Hepatocyte (in vitro differentiated cells): Measurements from ENCODE around the gene DSE. TPM values are rescaled to one million over a fixed set of nuclear protein-coding genes. Genes with fewer than 3 reads are reported as not detected.

Experiments
- DNase-seq: peaks from one replicate; pipeline ENCODE4 v3.0.0-alpha.2; 2016; ENCODE audit warnings: low spot score
- H2AFZ ChIP-seq: fragments of 200-600 bp; sonication (generic); 2 replicates; pipeline ENCODE4 v1.6.0; 2016; ENCODE audit warnings: antibody characterized with exemption, mild to moderate bottlenecking
- H3K27ac ChIP-seq: fragments of 200-600 bp; sonication (generic); 2 replicates; pipeline ENCODE4 v1.5.1; 2016; ENCODE audit warnings: mild to moderate bottlenecking
- H3K27me3 ChIP-seq: fragments of 200-600 bp; sonication (generic); 2 replicates; pipeline ENCODE4 v1.6.1; 2016
- H3K36me3 ChIP-seq: fragments of 200-600 bp; sonication (generic); replicated peaks from 2 replicates; pipeline ENCODE4 v1.5.1; 2016; ENCODE audit warnings: low read depth; ENCODE audit not compliant: insufficient read depth
- H3K4me1 ChIP-seq: fragments of 200-600 bp; sonication (generic); 2 replicates; pipeline ENCODE4 v1.5.1; 2016; ENCODE audit warnings: mild to moderate bottlenecking, moderate library complexity; ENCODE audit not compliant: insufficient read depth
- H3K4me2 ChIP-seq: fragments of 200-600 bp; sonication (generic); 2 replicates; pipeline ENCODE4 v1.6.0; 2016
- H3K4me3 ChIP-seq: fragments of 200-600 bp; sonication (generic); 2 replicates; pipeline ENCODE4 v1.5.1; 2016; ENCODE audit warnings: mild to moderate bottlenecking
- H3K79me2 ChIP-seq: fragments of 200-600 bp; sonication (generic); 2 replicates; pipeline ENCODE4 v1.6.0; 2017; ENCODE audit warnings: mild to moderate bottlenecking
- H3K9me2 ChIP-seq: fragments of 200-600 bp; sonication (generic); replicated peaks from 2 replicates; pipeline ENCODE4 v1.6.0; 2017; ENCODE audit warnings: mild to moderate bottlenecking; ENCODE audit not compliant: insufficient read depth
- H3K9me3 ChIP-seq: fragments of 200-600 bp; sonication (generic); 2 replicates; pipeline ENCODE4 v1.5.1; 2016; ENCODE audit warnings: low read depth, mild to moderate bottlenecking
- H4K20me1 ChIP-seq: fragments of 200-600 bp; sonication (generic); 2 replicates; pipeline ENCODE4 v1.6.0; 2016; ENCODE audit warnings: mild to moderate bottlenecking; ENCODE audit not compliant: insufficient read depth, poor library complexity, severe bottlenecking
- EZH2 ChIP-seq: fragments of 200-600 bp; sonication (generic); IDR thresholded peaks from 2 replicates; pipeline ENCODE4 v1.6.1; 2016; ENCODE audit warnings: antibody characterized with exemption, mild to moderate bottlenecking, borderline replicate concordance
- EZH2phosphoT487 ChIP-seq: fragments of 200-600 bp; sonication (generic); IDR thresholded peaks from one replicate; pipeline ENCODE4 v1.6.1; 2018; ENCODE audit warnings: antibody characterized with exemption, mild to moderate bottlenecking, low read depth, moderate library complexity; ENCODE audit not compliant: unreplicated experiment, severe bottlenecking
- WGBS: methylation state at CpG from one replicate; pipeline ENCODE4 v1.1.6; 2016; ENCODE audit warnings: low lambda C conversion rate; ENCODE audit errors: missing lambda C conversion rate; 5-methylcytosine and 5-hydroxymethylcytosine counted together
- polyA plus RNA-seq: library from polyadenylated mRNA; unstranded; fragments of >200 nt; fragmentation: Nextera tagmentation; extraction: Ambion mirVana; gene quantifications from 2 replicates; pipeline ENCODE4 v1.2.1, GENCODE V29; 2016
- total RNA-seq: library from RNA; depleted of rRNA; stranded (reverse); fragments of >200 nt; gene quantifications from 2 replicates; pipeline ENCODE4 v1.2.3, GENCODE V29; 2014
- TF ChIP-seq, protein P1 (sequence below): fragments of 200-600 bp; sonication (generic); IDR thresholded peaks from 2 replicates; pipeline ENCODE4 v1.5.1; 2016; ENCODE audit warnings: antibody characterized with exemption, mild to moderate bottlenecking; ENCODE audit not compliant: poor library complexity

DSE gene
- total and polyA plus RNA-seq, 2 experiments from 2014 or later: 19.9 to 45.0 TPM

DNA sequence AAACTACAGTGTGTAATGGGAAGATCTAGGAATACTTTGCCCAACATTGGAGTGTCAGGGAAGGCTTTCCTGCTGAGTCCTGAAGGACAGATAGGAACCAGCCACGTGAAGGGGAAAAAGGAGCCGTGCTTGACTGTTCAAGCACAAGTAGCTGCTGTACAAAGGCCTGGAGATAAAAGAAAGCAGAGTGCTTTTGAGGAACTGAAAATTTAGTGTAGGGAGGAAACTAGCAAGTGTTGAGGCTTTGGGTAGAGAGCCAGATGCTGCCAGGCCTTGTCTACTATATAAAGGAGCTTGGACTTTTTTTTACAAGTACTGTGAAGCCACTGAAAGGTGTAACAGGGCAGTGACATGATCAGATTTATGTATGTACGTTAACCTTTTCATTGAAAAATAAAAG lies 39.0 kb downstream of the DSE start:
- H3K9me3 ChIP-seq: no peaks in the 10 kb centered on the region
- H3K4me3 ChIP-seq: no peak overlapping the region
- H3K36me3 ChIP-seq: no peaks in the 10 kb centered on the region
- H3K4me2 ChIP-seq: no peak overlapping the region
- no peaks in the 10 kb centered on the region for H3K9me2 ChIP-seq
- H3K79me2 ChIP-seq: peaks cover 46% of the 10 kb centered on the region
- 78% methylated on average over 3 of the region's 3 CpGs for WGBS
- no peak overlapping the region for H3K27ac ChIP-seq
- peaks cover 16% of the 10 kb centered on the region for H3K4me1 ChIP-seq
- no peaks in the 10 kb centered on the region for H3K27me3 ChIP-seq
- H2AFZ ChIP-seq: no peak overlapping the region
- DNase-seq: no peak
- TF ChIP-seq, protein P1, sequence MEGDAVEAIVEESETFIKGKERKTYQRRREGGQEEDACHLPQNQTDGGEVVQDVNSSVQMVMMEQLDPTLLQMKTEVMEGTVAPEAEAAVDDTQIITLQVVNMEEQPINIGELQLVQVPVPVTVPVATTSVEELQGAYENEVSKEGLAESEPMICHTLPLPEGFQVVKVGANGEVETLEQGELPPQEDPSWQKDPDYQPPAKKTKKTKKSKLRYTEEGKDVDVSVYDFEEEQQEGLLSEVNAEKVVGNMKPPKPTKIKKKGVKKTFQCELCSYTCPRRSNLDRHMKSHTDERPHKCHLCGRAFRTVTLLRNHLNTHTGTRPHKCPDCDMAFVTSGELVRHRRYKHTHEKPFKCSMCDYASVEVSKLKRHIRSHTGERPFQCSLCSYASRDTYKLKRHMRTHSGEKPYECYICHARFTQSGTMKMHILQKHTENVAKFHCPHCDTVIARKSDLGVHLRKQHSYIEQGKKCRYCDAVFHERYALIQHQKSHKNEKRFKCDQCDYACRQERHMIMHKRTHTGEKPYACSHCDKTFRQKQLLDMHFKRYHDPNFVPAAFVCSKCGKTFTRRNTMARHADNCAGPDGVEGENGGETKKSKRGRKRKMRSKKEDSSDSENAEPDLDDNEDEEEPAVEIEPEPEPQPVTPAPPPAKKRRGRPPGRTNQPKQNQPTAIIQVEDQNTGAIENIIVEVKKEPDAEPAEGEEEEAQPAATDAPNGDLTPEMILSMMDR: no peak
- TF ChIP-seq EZH2: no peak
- no peak for TF ChIP-seq EZH2phosphoT487
- H4K20me1 ChIP-seq: no peaks in the 10 kb centered on the region

DNA sequence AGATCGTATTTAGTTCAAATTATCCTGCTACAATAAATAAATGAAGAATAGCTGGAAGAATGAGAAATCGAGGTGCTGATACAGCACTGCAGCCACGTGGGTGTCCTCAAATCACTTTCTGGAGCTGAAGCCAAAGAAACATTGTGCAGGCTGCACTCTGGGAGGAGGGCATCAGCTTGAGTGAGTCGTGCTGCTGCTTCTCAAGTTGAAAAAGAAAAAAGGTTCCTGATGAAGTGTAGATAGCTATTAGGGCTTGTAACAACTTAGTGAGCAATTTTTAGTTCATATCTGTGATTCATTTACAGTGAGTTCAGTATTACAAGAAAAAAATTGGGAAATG lies 40.5 kb downstream of the DSE start:
- H3K27me3 ChIP-seq: no peaks in the 10 kb centered on the region
- H3K4me1 ChIP-seq: peaks cover 14% of the 10 kb centered on the region
- no peaks in the 10 kb centered on the region for H3K36me3 ChIP-seq
- H3K4me2 ChIP-seq: no peak overlapping the region
- no peak for TF ChIP-seq EZH2phosphoT487
- TF ChIP-seq, protein P1: no peak
- no peaks in the 10 kb centered on the region for H3K9me3 ChIP-seq
- peak; percentile 22 for DNase-seq
- peaks cover 60% of the 10 kb centered on the region for H3K79me2 ChIP-seq
- no peak overlapping the region for H3K4me3 ChIP-seq
- no peak overlapping the region for H3K27ac ChIP-seq
- WGBS: 38% methylated on average over 4 of the region's 4 CpGs
- no peak overlapping the region for H2AFZ ChIP-seq
- no peaks in the 10 kb centered on the region for H4K20me1 ChIP-seq
- no peaks in the 10 kb centered on the region for H3K9me2 ChIP-seq

DNA sequence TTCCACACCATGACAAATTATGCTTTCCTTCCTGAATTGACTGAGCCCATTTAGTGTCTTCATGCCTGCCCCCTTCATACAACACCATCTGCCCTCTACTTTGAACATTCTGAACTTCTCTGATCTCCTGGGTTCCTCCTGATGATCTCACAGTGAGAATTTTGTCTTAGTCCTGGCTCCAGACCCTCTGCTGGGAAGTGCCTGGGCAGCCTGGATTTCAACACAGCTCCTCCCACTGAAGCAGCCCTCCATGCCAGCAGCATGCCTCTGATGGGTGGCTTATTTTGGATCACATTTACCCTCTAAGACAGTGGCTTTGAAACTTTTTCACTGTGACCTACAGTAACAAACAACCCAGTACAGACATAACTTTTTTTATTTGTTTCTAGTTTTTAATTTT lies 41.5 kb downstream of the DSE start:
- Histone ChIP-seq H3K79me2 (peaks cover 68% of the 10 kb centered on the region), H4K20me1 (no peaks in the 10 kb centered on the region), H3K27me3 (no peaks in the 10 kb centered on the region), H3K4me3 (no peak overlapping the region), H3K9me3 (no peaks in the 10 kb centered on the region), H3K27ac (no peak overlapping the region), H2AFZ (no peak overlapping the region), H3K9me2 (no peaks in the 10 kb centered on the region), H3K4me1 (peaks cover 10% of the 10 kb centered on the region), H3K36me3 (no peaks in the 10 kb centered on the region), H3K4me2 (no peak overlapping the region)
- no peak for TF ChIP-seq EZH2
- no peak for TF ChIP-seq EZH2phosphoT487
- TF ChIP-seq, protein P1: no peak
- no peak for DNase-seq

DNA sequence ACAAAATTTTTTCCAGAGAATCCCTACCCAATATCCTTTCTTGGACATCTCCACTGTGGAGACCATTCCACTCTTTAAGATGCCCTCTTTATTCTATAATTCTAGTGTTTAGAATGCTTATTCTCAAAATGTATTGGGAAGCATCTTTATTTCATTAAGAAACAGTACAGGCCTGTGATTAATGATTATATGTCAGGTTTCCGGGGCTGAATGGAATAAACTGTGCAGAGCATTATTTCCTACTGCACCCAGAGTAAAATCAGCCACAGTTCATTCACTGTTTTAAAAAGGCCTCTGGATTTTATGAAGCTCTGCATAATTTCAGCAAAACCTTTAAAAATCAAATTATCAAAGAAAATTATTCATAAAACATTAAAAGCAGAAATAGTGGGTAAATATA lies 42.6 kb downstream of the DSE start:
- no peak overlapping the region for H2AFZ ChIP-seq
- H3K4me2 ChIP-seq: no peak overlapping the region
- no peak for DNase-seq
- no peaks in the 10 kb centered on the region for H4K20me1 ChIP-seq
- TF ChIP-seq, protein P1: no peak
- TF ChIP-seq EZH2 (no peak), EZH2phosphoT487 (no peak)
- 50% methylated on average over 1 of the region's 1 CpG for WGBS
- H3K9me3 ChIP-seq: no peaks in the 10 kb centered on the region
- H3K4me3 ChIP-seq: no peak overlapping the region
- no peak overlapping the region for H3K27ac ChIP-seq
- H3K27me3 ChIP-seq: no peaks in the 10 kb centered on the region
- H3K9me2 ChIP-seq: no peaks in the 10 kb centered on the region
- H3K79me2 ChIP-seq: peaks cover 68% of the 10 kb centered on the region
- H3K36me3 ChIP-seq: no peaks in the 10 kb centered on the region
- peaks cover 10% of the 10 kb centered on the region for H3K4me1 ChIP-seq
